ENCODE measurements around the gene CDKAL1.

- TF ChIP-seq CTCF (conservative IDR thresholded peaks at IDR 0.05; ENCODE audit: low read depth, low read length) (no peak), EZH2phosphoT487 (IDR thresholded peaks at IDR 0.05; ENCODE audit: borderline replicate concordance, low read length) (no peak)
These were observed 327.2 kb downstream of the CDKAL1 start for GRCh38 chr6:20861481-20861880.
